Measurements from ENCODE around the gene KIAA1143. TPM values are rescaled to one million over a fixed set of nuclear protein-coding genes. Genes with fewer than 3 reads are reported as not detected.

KIAA1143 gene
- total and polyA plus RNA-seq, 2 of the 13 experiments (the other 11 are each of a cell fraction or from before 2014, with no cell fraction given), result 9.9 to 27.2 TPM

- TF ChIP-seq ZNF782 (CRISPR knock-in tag; IDR thresholded peaks at IDR 0.05; ENCODE audit: borderline replicate concordance), result peak; percentile 65; the same call in 1 of the 2 replicates
- no peak for TF ChIP-seq TRIM24 (CRISPR knock-in tag; IDR thresholded peaks at IDR 0.05)
- peak; percentile 84 for TF ChIP-seq SP4 (CRISPR knock-in tag; IDR thresholded peaks at IDR 0.05)
- TF ChIP-seq ZNF639 (CRISPR knock-in tag; conservative IDR thresholded peaks at IDR 0.05), result peak; percentile 70
- 0 out of 2 replicates have a peak, but pooled peaks have one; percentile 42 for TF ChIP-seq ZNF333 (CRISPR knock-in tag; IDR thresholded peaks at IDR 0.05; ENCODE audit: borderline replicate concordance)
- peak; percentile 96 for TF ChIP-seq KDM2A (CRISPR knock-in tag; IDR thresholded peaks at IDR 0.05; ENCODE audit: borderline replicate concordance, low read depth)
- peak; percentile 94 for TF ChIP-seq SPEN (CRISPR knock-in tag; IDR thresholded peaks at IDR 0.05; ENCODE audit: low read depth)
- TF ChIP-seq FOXO4 (CRISPR knock-in tag; conservative IDR thresholded peaks at IDR 0.05), result no peak
- no peak for TF ChIP-seq SRSF4 (IDR thresholded peaks at IDR 0.05; ENCODE audit: low read depth, low read length, poor library complexity, severe bottlenecking)
- no peak for TF ChIP-seq HOXA9 (CRISPR knock-in tag; IDR thresholded peaks at IDR 0.05; ENCODE audit: borderline replicate concordance)
- peak; percentile 73; the same call in 1 of the 2 replicates for TF ChIP-seq ZNF703 (CRISPR knock-in tag; IDR thresholded peaks at IDR 0.05; ENCODE audit: borderline replicate concordance)
- peak; percentile 29; the same call in 1 of the 2 replicates for TF ChIP-seq HNF4A (CRISPR knock-in tag; IDR thresholded peaks at IDR 0.05)
- peak; percentile 89 for TF ChIP-seq UBTF (CRISPR knock-in tag; IDR thresholded peaks at IDR 0.05)
- no peak for TF ChIP-seq PHF5A (CRISPR knock-in tag; IDR thresholded peaks at IDR 0.05; ENCODE audit: low read depth, unreplicated experiment)
- peak; percentile 54; the same call in 1 of the 2 replicates for TF ChIP-seq SNAPC2 (CRISPR knock-in tag; IDR thresholded peaks at IDR 0.05)
- no peak for TF ChIP-seq CBX2 (IDR thresholded peaks at IDR 0.05; ENCODE audit: low read depth, low read length)
- no peak for TF ChIP-seq CBX2 (CRISPR knock-in tag; IDR thresholded peaks at IDR 0.05; ENCODE audit: low read depth)
- TF ChIP-seq YEATS4 (CRISPR knock-in tag; IDR thresholded peaks at IDR 0.05; ENCODE audit: borderline replicate concordance), result peak; percentile 84; the same call in 1 of the 2 replicates
- peak; percentile 72; the same call in 1 of the 2 replicates for TF ChIP-seq ATF7-NPFF (CRISPR knock-in tag; IDR thresholded peaks at IDR 0.05; ENCODE audit: low read depth)
- no peak for TF ChIP-seq KAT2B (IDR thresholded peaks at IDR 0.05; ENCODE audit: borderline replicate concordance, low read depth, low read length)
- no peak for TF ChIP-seq NR2F2 (IDR thresholded peaks at IDR 0.05; ENCODE audit: borderline replicate concordance, low read depth)
- TF ChIP-seq ZNF879 (CRISPR knock-in tag; IDR thresholded peaks at IDR 0.05), result no peak
- 0 out of 2 replicates have a peak, but pooled peaks have one; percentile 61 for TF ChIP-seq ZFP1 (CRISPR knock-in tag; IDR thresholded peaks at IDR 0.05)
- no peak for TF ChIP-seq ZNF549 (CRISPR knock-in tag; IDR thresholded peaks at IDR 0.05)
- no peak for TF ChIP-seq ZNF460 (CRISPR knock-in tag; IDR thresholded peaks at IDR 0.05; ENCODE audit: borderline replicate concordance)
Measured at GRCh38 chr3:44729384-44729910, 32.0 kb downstream of the KIAA1143 start, which contains the start of gene ZNF501 (continued).

Measured in HepG2 (cell line).